ES-I3 (cell line): ENCODE measurements around the gene CCDC33.

ENCODE experiments used
- H3K36me3 ChIP-seq: 2 replicates; pipeline ENCODE4 v1.6.1; 2013; ENCODE audit warnings: mild to moderate bottlenecking, low read length, control low read depth, moderate library complexity; ENCODE audit not compliant: insufficient read depth
- H3K4me1 ChIP-seq: 2 replicates; pipeline ENCODE4 v1.6.1; 2013; ENCODE audit warnings: mild to moderate bottlenecking, control low read depth, low read length; ENCODE audit not compliant: insufficient read depth
- H3K9ac ChIP-seq: 2 replicates; pipeline ENCODE4 v1.6.1; 2013; ENCODE audit warnings: low read depth, mild to moderate bottlenecking, low read length, moderate library complexity
- H3K9me3 ChIP-seq: 2 replicates; pipeline ENCODE4 v1.6.1; 2013; ENCODE audit warnings: mild to moderate bottlenecking, low read length, moderate library complexity; ENCODE audit not compliant: control insufficient read depth, insufficient read depth

The CCDC33 gene

GRCh38 chr15:74322558-74323180 is 86.5 kb downstream of the CCDC33 start:
- H3K4me1 ChIP-seq = peaks cover 19% of the 10 kb centered on the region

GRCh38 chr15:74324714-74325113 is 88.6 kb downstream of the CCDC33 start:
- Histone ChIP-seq H3K9me3 (no peaks in the 10 kb centered on the region), H3K9ac (no peak overlapping the region), H3K36me3 (no peaks in the 10 kb centered on the region), H3K4me1 (peaks cover 14% of the 10 kb centered on the region)

More at GRCh38 chr15:74322558-74323180, 86.5 kb downstream of the CCDC33 start:
- Histone ChIP-seq H3K9ac (no peak overlapping the region), H3K36me3 (no peaks in the 10 kb centered on the region), H3K9me3 (no peaks in the 10 kb centered on the region)

- H3K4me1 ChIP-seq = peaks cover 5% of the 10 kb centered on the region; the same call in 1 of the 2 replicates
Measured at GRCh38 chr15:74326746-74327145, 90.6 kb downstream of the CCDC33 start.

GRCh38 chr15:74327756-74328155 is 91.6 kb downstream of the CCDC33 start:
- no peaks in the 10 kb centered on the region for H3K36me3 ChIP-seq

More at GRCh38 chr15:74326746-74327145, 90.6 kb downstream of the CCDC33 start:
- no peaks in the 10 kb centered on the region for H3K9me3 ChIP-seq
- H3K36me3 ChIP-seq = no peaks in the 10 kb centered on the region
- H3K9ac ChIP-seq = no peak overlapping the region

GRCh38 chr15:74328331-74329056 is 92.4 kb downstream of the CCDC33 start:
- Histone ChIP-seq H3K36me3 (no peaks in the 10 kb centered on the region), H3K4me1 (peaks cover 5% of the 10 kb centered on the region; the same call in 1 of the 2 replicates), H3K9ac (no peak overlapping the region), H3K9me3 (no peaks in the 10 kb centered on the region)

More at GRCh38 chr15:74327756-74328155, 91.6 kb downstream of the CCDC33 start:
- no peaks in the 10 kb centered on the region for H3K9me3 ChIP-seq
- H3K9ac ChIP-seq = no peak overlapping the region
- peaks cover 5% of the 10 kb centered on the region; the same call in 1 of the 2 replicates for H3K4me1 ChIP-seq

- H3K9me3 ChIP-seq = no peaks in the 10 kb centered on the region
- H3K9ac ChIP-seq = no peak overlapping the region
- no peaks in the 10 kb centered on the region for H3K36me3 ChIP-seq
- H3K4me1 ChIP-seq = peaks cover 5% of the 10 kb centered on the region; the same call in 1 of the 2 replicates
Measured at GRCh38 chr15:74330861-74331408, 94.8 kb downstream of the CCDC33 start.

- H3K9me3 ChIP-seq = no peaks in the 10 kb centered on the region
- no peaks in the 10 kb centered on the region for H3K36me3 ChIP-seq
- H3K9ac ChIP-seq = no peak overlapping the region
- no peaks in the 10 kb centered on the region; the same call in 1 of the 2 replicates for H3K4me1 ChIP-seq
Measured at GRCh38 chr15:74332011-74332410, 95.9 kb downstream of the CCDC33 start.

- no peaks in the 10 kb centered on the region; the same call in 1 of the 2 replicates for H3K4me1 ChIP-seq
- H3K36me3 ChIP-seq = no peaks in the 10 kb centered on the region
- no peak overlapping the region for H3K9ac ChIP-seq
- H3K9me3 ChIP-seq = no peaks in the 10 kb centered on the region
Measured at GRCh38 chr15:74332611-74333010, 96.5 kb downstream of the CCDC33 start.

- Histone ChIP-seq H3K9me3 (no peaks in the 10 kb centered on the region), H3K4me1 (no peaks in the 10 kb centered on the region; the same call in 1 of the 2 replicates), H3K36me3 (no peaks in the 10 kb centered on the region), H3K9ac (no peak overlapping the region)
Measured at GRCh38 chr15:74333093-74333492, 97.0 kb downstream of the CCDC33 start.

GRCh38 chr15:74333662-74334061 is 97.5 kb downstream of the CCDC33 start:
- no peaks in the 10 kb centered on the region for H3K9me3 ChIP-seq
- no peaks in the 10 kb centered on the region for H3K36me3 ChIP-seq
- H3K4me1 ChIP-seq = no peaks in the 10 kb centered on the region; the same call in 1 of the 2 replicates
- H3K9ac ChIP-seq = no peak overlapping the region

GRCh38 chr15:74334127-74334526 is 98.0 kb downstream of the CCDC33 start:
- no peaks in the 10 kb centered on the region for H3K9me3 ChIP-seq
- no peaks in the 10 kb centered on the region for H3K36me3 ChIP-seq
- H3K9ac ChIP-seq = no peak overlapping the region
- no peaks in the 10 kb centered on the region; the same call in 1 of the 2 replicates for H3K4me1 ChIP-seq

- no peaks in the 10 kb centered on the region; the same call in 1 of the 2 replicates for H3K4me1 ChIP-seq
- H3K9me3 ChIP-seq = no peaks in the 10 kb centered on the region
- no peaks in the 10 kb centered on the region for H3K36me3 ChIP-seq
- H3K9ac ChIP-seq = no peak overlapping the region
Measured at GRCh38 chr15:74335396-74335795, 99.3 kb downstream of the CCDC33 start.

- no peaks in the 10 kb centered on the region for H3K36me3 ChIP-seq
- no peaks in the 10 kb centered on the region for H3K9me3 ChIP-seq
- no peak overlapping the region for H3K9ac ChIP-seq
- H3K4me1 ChIP-seq = no peaks in the 10 kb centered on the region; the same call in 1 of the 2 replicates
Measured at GRCh38 chr15:74336061-74337005, 100.2 kb downstream of the CCDC33 start.

GRCh38 chr15:74337146-74337545 is 101.0 kb downstream of the CCDC33 start:
- Histone ChIP-seq H3K9ac (no peak overlapping the region), H3K36me3 (no peaks in the 10 kb centered on the region), H3K9me3 (no peaks in the 10 kb centered on the region), H3K4me1 (no peaks in the 10 kb centered on the region; the same call in 1 of the 2 replicates)
